OCI-LY3 (cell line): ENCODE data around the gene PLBD2.

Source experiments
- H2AFZ ChIP-seq: fragments of 200-600, 300-600 bp; shearing (Covaris generic); 2 replicates; pipeline ENCODE4 v1.6.0; 2014; ENCODE audit warnings: antibody characterized with exemption, low read depth, low read length
- H3K27ac ChIP-seq: fragments of 200-600, 300-600 bp; sonication (generic); 2 replicates; pipeline ENCODE4 v1.5.1; 2014; ENCODE audit warnings: mild to moderate bottlenecking, low read length, moderate library complexity, mixed read lengths
- H3K27me3 ChIP-seq: fragments of 200-600, 300-600 bp; sonication (generic); 2 replicates; pipeline ENCODE4 v1.6.1; 2014; ENCODE audit warnings: low read depth, low read length, mixed read lengths
- H3K36me3 ChIP-seq: fragments of 200-600, 300-600 bp; sonication (generic); replicated peaks from 2 replicates; pipeline ENCODE3; 2014; ENCODE audit warnings: low read depth, low read length, mixed read lengths
- H3K4me1 ChIP-seq: fragments of 300-600, 200-600 bp; sonication (generic); 2 replicates; pipeline ENCODE4 v1.6.1; 2014; ENCODE audit warnings: low read length, mixed read lengths
- H3K4me2 ChIP-seq: fragments of 200-600, 300-600 bp; sonication (generic); 2 replicates; pipeline ENCODE4 v1.6.1; 2014; ENCODE audit warnings: low read length, mixed read lengths
- H3K4me3 ChIP-seq: fragments of 300-600, 200-600 bp; sonication (generic); 2 replicates; pipeline ENCODE4 v1.5.1; 2014; ENCODE audit warnings: antibody characterized with exemption, mild to moderate bottlenecking, low read length, moderate library complexity
- H3K79me2 ChIP-seq: fragments of 300-600, 200-600 bp; shearing (Covaris generic); 2 replicates; pipeline ENCODE4 v1.6.1; 2014; ENCODE audit warnings: mild to moderate bottlenecking, low read length, mixed read lengths
- H3K9ac ChIP-seq: fragments of 300-600, 200-600 bp; shearing (Covaris generic); 2 replicates; pipeline ENCODE4 v1.6.0; 2014; ENCODE audit warnings: mild to moderate bottlenecking, low read length, moderate library complexity
- H3K9me3 ChIP-seq: fragments of 200-600, 300-600 bp; shearing (Covaris generic); 2 replicates; pipeline ENCODE4 v1.6.1; 2014; ENCODE audit warnings: low read length, mixed read lengths; ENCODE audit not compliant: insufficient read depth
- H4K20me1 ChIP-seq: fragments of 200-600, 300-600 bp; sonication (generic); 2 replicates; pipeline ENCODE4 v1.6.1; 2016; ENCODE audit warnings: low read length, mixed read lengths; ENCODE audit not compliant: insufficient read depth
- EZH2phosphoT487 ChIP-seq: fragments of 200-600 bp; shearing (Covaris generic); IDR thresholded peaks from 2 replicates; pipeline ENCODE4 v1.6.1; 2018; ENCODE audit warnings: antibody characterized with exemption, mixed run types, low read depth
- TF ChIP-seq, protein P1 (sequence below): fragments of 200-600, 300-600 bp; sonication (generic); IDR thresholded peaks from 2 replicates; pipeline ENCODE4 v1.5.1; 2014; ENCODE audit warnings: antibody characterized with exemption, low read length, low read depth

Gene PLBD2

DNA sequence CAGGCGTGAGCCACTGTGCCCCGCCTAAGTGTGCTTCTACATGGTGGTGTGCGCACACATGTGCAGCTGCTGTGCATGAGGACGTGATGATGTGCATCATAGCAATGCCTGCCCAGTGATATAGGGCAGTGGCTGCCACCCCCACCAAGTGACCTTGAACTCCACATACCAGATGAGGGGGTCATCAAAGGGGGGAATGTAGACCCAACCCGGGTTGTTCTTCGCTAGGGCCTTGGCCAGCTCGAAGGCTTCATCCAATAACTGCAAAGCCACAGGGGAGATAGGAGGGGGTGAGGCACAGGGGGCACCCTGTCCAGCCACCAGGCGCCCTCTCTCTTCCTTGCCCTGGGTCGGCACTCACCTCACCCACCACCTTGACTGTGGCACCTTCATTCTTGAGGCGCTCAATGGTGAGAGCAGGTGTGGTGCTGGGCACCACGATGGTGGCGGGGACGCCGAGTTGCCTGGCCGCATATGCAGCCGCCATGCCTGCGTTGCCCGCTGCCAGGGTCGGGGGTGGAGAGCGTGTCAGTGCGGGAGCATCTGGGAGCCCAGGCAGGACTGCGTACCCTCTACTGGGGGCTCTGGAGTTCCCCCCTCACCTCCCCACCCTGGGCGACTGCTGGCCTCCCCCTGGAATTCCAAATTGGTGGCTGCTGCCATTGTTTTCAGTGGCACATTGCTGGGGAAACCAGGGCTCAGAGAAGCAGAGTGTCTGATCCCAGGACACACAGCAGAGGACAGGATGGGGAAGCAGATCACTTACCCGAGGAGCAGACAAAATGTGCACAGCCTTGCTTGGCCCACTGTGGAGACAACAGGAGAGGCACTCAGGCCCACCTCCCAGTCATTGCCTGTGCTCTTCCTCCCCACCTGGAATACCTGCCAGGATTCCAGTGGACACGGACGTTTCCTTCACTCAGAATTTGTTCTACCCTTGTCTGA is 40.2 kb downstream of the PLBD2 start:
- H3K79me2 ChIP-seq: no peaks in the 10 kb centered on the region
- H3K9me3 ChIP-seq: no peaks in the 10 kb centered on the region
- peaks cover 2% of the 10 kb centered on the region; the same call in 1 of the 2 replicates for H3K27me3 ChIP-seq
- no peak overlapping the region for H3K4me2 ChIP-seq
- no peaks in the 10 kb centered on the region for H3K36me3 ChIP-seq
- no peak overlapping the region for H3K9ac ChIP-seq
- no peak overlapping the region for H2AFZ ChIP-seq
- H3K27ac ChIP-seq: no peak overlapping the region
- no peaks in the 10 kb centered on the region for H4K20me1 ChIP-seq
- TF ChIP-seq, protein P1, sequence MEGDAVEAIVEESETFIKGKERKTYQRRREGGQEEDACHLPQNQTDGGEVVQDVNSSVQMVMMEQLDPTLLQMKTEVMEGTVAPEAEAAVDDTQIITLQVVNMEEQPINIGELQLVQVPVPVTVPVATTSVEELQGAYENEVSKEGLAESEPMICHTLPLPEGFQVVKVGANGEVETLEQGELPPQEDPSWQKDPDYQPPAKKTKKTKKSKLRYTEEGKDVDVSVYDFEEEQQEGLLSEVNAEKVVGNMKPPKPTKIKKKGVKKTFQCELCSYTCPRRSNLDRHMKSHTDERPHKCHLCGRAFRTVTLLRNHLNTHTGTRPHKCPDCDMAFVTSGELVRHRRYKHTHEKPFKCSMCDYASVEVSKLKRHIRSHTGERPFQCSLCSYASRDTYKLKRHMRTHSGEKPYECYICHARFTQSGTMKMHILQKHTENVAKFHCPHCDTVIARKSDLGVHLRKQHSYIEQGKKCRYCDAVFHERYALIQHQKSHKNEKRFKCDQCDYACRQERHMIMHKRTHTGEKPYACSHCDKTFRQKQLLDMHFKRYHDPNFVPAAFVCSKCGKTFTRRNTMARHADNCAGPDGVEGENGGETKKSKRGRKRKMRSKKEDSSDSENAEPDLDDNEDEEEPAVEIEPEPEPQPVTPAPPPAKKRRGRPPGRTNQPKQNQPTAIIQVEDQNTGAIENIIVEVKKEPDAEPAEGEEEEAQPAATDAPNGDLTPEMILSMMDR: no peak
- no peak for TF ChIP-seq EZH2phosphoT487
- H3K4me1 ChIP-seq: peaks cover 2% of the 10 kb centered on the region
- no peak overlapping the region for H3K4me3 ChIP-seq

DNA sequence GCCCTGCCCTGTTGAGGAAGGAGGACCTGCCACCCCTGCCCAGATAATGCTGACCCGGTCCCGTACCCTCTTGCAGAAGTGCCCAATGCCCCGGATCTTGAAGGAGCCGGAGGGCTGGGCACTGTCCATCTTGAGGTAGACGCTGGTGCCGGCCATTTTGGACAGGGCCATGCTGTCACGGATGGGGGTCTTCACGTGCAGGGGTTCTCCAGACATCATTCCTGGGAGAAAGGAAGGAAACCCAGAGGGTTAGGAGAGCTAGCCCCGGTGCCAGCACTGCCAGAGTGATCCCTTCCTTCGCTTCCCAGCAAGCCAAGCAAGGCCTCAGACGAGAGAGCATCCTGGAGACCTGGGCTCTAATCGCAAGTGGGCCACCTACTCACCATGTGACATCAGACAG is 41.1 kb downstream of the PLBD2 start:
- H4K20me1 ChIP-seq: no peaks in the 10 kb centered on the region

DNA sequence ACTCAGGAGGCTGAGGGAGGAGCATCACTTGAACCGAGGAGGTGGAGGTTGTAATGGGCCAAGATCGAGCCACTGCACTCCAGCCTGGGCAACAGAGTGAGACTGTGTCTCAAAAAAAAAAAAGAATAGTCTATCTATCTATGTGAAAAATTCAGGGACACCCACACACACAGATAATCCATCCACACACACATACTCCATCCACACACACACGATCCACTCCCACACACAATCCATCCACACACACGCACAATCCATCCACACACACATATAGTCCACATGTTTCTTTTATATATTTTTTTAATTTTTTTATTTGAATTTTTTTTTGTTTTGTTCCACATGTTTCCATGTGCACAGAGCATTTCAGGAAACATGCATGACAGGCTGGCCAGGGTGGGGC is 42.0 kb downstream of the PLBD2 start:
- Histone ChIP-seq H3K9me3 (no peaks in the 10 kb centered on the region), H3K4me1 (peaks cover 14% of the 10 kb centered on the region), H3K4me3 (no peak overlapping the region), H3K36me3 (no peaks in the 10 kb centered on the region), H4K20me1 (no peaks in the 10 kb centered on the region), H3K9ac (no peak overlapping the region), H3K27me3 (peaks cover 5% of the 10 kb centered on the region; the same call in 1 of the 2 replicates), H3K79me2 (no peaks in the 10 kb centered on the region), H3K27ac (no peak overlapping the region), H2AFZ (no peak overlapping the region), H3K4me2 (no peak overlapping the region)
- TF ChIP-seq EZH2phosphoT487: no peak
- TF ChIP-seq, protein P1: no peak

More for the DNA sequence above, 41.1 kb downstream of the PLBD2 start:
- H3K9me3 ChIP-seq: no peaks in the 10 kb centered on the region
- TF ChIP-seq, protein P1: no peak
- no peak for TF ChIP-seq EZH2phosphoT487
- peaks cover 2% of the 10 kb centered on the region; the same call in 1 of the 2 replicates for H3K27me3 ChIP-seq
- H3K36me3 ChIP-seq: no peaks in the 10 kb centered on the region
- no peak overlapping the region for H3K27ac ChIP-seq
- no peak overlapping the region for H2AFZ ChIP-seq
- H3K9ac ChIP-seq: no peak overlapping the region
- H3K4me2 ChIP-seq: no peak overlapping the region
- peaks cover 11% of the 10 kb centered on the region for H3K4me1 ChIP-seq
- no peaks in the 10 kb centered on the region for H3K79me2 ChIP-seq
- H3K4me3 ChIP-seq: no peak overlapping the region

- H3K9ac ChIP-seq: no peak overlapping the region
- TF ChIP-seq, protein P1: no peak
- TF ChIP-seq EZH2phosphoT487: no peak
- no peak overlapping the region for H3K27ac ChIP-seq
- peaks cover 5% of the 10 kb centered on the region; the same call in 1 of the 2 replicates for H3K27me3 ChIP-seq
- peaks cover 19% of the 10 kb centered on the region for H3K4me1 ChIP-seq
- no peaks in the 10 kb centered on the region for H3K9me3 ChIP-seq
- no peak overlapping the region for H2AFZ ChIP-seq
- no peak overlapping the region for H3K4me2 ChIP-seq
- no peaks in the 10 kb centered on the region for H3K79me2 ChIP-seq
- H3K4me3 ChIP-seq: no peak overlapping the region
- H4K20me1 ChIP-seq: no peaks in the 10 kb centered on the region
- no peaks in the 10 kb centered on the region for H3K36me3 ChIP-seq
These were observed 42.9 kb downstream of the PLBD2 start for GRCh38 chr12:113401066-113402000.
